Coronary artery (tissue), 2 donors: ENCODE data around the gene PCIF1.

Experiments used
- DNase-seq: peaks from one replicate; pipeline ENCODE4 v3.0.0-alpha.2; 2017; ENCODE audit warnings: low spot score
- H3K27ac ChIP-seq, 2 donors: fragments of 200-600 bp; sonication (generic); one replicate each; pipeline ENCODE4 v1.5.1; 2016 to 2019
- H3K4me3 ChIP-seq: fragments of 200-600 bp; sonication (generic); 2 replicates; pipeline ENCODE4 v1.5.1; 2016; ENCODE audit warnings: mild to moderate bottlenecking, moderate library complexity
- CTCF ChIP-seq: fragments of 200-600 bp; sonication (generic); IDR thresholded peaks from one replicate; pipeline ENCODE4 v1.5.1; 2019; ENCODE audit warnings: antibody characterized with exemption

Gene PCIF1

DNA sequence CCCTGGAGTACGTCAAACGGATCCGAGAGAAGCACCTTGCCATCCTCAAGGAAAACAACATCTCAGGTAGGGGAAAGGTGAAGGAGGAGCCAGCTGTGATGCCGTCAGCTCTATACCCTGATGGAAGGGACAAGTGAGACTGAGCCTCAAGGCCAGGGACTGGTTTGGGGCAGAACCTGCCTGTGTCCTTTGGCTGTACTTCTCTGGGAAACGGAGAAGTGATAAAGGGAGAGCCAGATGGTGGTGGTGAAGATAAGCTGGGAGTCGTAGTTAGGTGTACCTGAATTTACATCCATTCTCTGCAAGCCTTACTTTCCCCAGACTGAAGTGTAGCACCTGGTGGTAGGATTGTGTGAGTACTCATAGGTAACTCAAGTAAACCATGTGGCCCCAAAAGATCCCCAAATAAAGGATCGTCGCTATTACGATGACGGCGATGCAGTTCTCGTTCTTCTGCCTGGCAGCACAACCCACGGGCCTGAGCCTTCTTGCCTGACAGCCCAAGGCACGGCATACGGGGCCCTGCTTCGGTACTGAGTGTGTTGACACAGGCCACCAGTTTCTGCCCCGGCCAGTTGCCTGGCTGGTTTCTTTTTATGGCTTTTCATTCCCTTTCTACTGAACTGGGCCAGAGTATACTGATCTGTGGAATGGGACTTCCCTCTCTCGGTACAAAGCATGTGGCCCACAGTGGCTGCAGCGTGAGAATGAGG, 10.6 kb downstream of the PCIF1 start:
- H3K4me3 ChIP-seq: no peak overlapping the region
- no peak for TF ChIP-seq CTCF
- no peak for DNase-seq
- peak overlapping the region in 1 of 2 donors; percentile 22 for H3K27ac ChIP-seq

GRCh38 chr20:45945678-45946148, 11.2 kb downstream of the PCIF1 start:
- no peak for DNase-seq
- H3K27ac ChIP-seq: peak overlapping the region in 1 of 2 donors; percentile 79
- no peak overlapping the region for H3K4me3 ChIP-seq
- TF ChIP-seq CTCF: no peak

- Histone ChIP-seq H3K4me3 (no peak overlapping the region), H3K27ac (peak overlapping the region; percentile 14 to 79)
- no peak for DNase-seq
- TF ChIP-seq CTCF: no peak
Observed at GRCh38 chr20:45946149-45946970, 11.9 kb downstream of the PCIF1 start.

DNA sequence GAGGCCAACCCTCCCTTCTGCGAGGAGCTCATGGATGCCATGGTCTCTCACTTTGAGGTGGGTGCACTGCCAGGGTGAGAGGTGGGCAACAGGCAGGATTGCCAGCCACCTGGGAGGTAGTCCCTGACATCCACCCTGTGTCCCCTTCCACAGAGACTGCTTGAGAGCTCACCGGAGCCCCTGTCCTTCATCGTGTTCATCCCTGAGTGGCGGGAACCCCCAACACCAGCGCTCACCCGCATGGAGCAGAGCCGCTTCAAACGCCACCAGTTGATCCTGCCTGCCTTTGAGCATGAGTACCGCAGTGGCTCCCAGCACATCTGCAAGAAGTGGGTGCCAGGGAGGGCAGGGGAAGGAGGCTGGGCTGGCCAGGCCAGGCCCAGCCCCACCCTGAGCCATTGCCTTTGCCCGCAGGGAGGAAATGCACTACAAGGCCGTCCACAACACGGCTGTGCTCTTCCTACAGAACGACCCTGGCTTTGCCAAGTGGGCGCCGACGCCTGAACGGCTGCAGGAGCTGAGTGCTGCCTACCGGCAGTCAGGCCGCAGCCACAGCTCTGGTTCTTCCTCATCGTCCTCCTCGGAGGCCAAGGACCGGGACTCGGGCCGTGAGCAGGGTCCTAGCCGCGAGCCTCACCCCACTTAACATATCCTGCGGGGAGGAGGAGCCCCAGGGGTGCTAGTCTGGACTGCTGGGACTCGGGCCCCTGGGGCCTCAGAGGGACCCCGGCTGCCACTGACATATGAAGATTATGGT, 12.8 kb downstream of the PCIF1 start:
- H3K4me3 ChIP-seq: no peak overlapping the region
- TF ChIP-seq CTCF: no peak
- H3K27ac ChIP-seq: peak overlapping the region in 1 of 2 donors; percentile 79
- DNase-seq: no peak

DNA sequence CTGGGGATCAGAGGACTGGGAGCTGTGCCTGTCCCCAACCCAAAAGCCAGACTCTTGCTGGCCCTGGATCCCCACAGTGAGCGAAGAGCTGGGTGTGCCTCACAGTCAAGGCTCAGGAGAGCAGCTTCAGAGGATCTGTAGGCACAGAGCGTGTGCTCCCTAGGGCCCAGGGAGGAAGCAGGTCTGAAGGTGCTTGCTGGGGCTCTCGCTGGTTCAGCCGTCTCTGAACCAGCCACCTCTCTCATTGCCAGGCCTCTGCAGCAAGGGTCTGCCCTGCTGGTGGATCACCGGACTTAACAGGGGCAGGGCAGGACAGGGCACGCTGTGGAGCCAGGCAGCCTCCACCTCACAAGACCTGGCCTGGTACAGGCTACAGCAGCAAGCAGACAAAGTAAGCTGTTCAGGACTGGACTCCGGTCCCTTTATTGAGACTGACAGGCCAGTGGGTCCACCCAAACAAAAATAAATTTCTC, 13.8 kb downstream of the PCIF1 start:
- DNase-seq: no peak
- no peak for TF ChIP-seq CTCF

DNA sequence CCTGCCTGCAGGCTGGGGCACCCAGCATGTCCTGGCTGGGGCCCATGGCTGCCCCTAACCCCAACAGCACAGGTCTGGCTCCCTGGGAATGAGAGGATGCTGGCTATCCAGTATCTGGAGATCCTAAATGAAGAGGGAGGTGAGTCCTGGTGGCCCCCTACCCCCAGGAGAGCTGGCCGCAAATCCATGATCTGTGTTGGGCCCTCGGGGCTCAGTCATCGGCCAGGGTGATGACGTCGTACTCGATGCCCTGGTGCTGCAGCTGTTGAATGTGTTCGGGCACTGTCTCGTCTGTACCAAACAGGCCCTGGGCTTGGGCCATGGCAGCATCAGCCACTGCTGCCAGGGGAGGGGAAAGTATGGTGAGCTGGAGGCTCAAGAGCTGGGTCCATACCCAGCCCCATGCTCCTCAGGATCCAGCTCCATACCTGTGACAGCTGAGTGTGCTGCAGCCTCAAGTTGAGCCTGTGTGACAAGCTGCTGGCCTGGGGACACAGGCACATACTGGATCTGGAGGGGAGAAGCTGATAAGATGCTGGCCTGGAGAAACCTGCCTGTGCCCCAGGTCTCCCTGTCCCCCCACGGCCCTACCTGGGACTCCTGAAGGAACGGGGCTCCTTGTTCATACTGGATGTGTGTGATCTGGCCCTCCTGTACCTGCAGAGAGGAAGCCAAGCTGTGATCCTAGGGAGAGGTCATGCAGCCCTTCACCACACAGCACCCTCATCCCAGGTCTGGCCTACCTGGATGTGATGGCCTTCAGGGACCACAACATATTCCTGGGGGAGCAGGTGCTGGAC, 14.5 kb downstream of the PCIF1 start:
- Histone ChIP-seq H3K27ac (peak overlapping the region in 1 of 2 donors; percentile 47), H3K4me3 (no peak overlapping the region)
- TF ChIP-seq CTCF: no peak
- DNase-seq: no peak

More for the DNA sequence above, 13.8 kb downstream of the PCIF1 start:
- no peak overlapping the region for H3K4me3 ChIP-seq
- H3K27ac ChIP-seq: peak overlapping the region in 1 of 2 donors; percentile 47
